Retina (tissue), 1 donor: ENCODE data around the gene ZNF420.
"Not testable (repeated sequence)": the region's sequence is repeated elsewhere in the genome, so short reads cannot be mapped to it uniquely, and the experiment has no call there.

Experiments used
- DNase-seq: peaks from one replicate; pipeline ENCODE4 v3.0.0-alpha.2; 2016

The ZNF420 gene

DNA sequence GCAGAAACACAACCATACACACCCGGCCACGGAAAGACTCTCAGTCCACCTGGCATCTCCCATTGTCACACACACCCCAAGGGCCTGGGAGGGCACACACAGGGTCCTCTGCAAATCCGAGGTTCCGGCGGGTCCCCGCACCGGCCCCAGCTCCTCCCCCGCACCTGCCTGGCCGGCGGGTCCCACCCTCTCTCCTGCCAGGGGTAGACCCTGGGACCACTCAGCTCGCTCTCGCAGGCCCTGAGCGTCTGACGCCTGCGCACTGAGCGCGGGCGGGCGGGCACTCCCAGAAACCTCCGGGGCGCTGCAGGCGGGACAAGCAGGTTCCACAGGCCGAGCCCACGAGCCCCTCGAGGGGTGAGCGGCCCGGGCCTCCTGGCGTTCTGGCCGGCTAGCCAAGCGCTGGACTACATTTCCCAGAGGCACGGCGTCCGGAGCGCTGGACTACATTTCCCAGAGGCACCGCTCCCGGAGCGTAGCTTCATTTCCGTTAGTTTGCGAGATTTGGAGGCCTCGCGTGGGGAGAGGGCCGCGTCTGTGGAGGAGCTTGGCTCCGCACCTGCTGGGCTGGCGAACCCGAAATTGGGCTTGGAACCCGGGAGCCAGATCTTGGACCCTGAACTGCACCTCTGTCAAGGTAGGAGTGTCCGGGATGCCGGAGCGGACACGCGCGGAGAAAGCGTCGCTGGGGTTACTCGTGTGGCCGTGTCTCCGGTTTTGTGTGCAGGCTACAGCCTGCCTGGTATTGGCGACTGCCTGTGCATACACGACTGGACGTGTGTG lies at the start of gene ZNF420:
TSS of gene ZNF420 (plus strand) at position 500 of the 783 bp plus-strand sequence. CDS start 10,686 bp downstream, outside the sequence.
- peak; percentile 99 for DNase-seq

DNA sequence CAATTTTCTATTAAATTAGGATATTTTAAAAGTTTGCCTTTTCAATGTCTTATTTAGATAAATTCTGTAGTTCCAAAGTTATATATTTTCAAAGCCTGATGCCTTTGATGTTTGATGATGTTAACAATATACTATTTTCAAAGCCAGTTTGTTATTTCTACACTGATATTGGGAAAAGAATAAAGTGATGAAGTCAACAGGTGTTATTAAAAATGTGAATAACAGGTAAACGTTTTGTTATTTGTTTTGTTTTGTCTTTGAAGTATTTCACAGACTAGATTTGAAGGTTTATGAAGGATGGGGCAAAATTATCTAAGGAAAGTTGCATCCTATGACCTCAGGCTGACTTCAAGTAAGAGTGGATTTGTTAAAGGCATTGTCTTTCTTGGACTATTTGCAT lies 33.1 kb upstream of the ZNF420 start:
- DNase-seq, result no peak

DNA sequence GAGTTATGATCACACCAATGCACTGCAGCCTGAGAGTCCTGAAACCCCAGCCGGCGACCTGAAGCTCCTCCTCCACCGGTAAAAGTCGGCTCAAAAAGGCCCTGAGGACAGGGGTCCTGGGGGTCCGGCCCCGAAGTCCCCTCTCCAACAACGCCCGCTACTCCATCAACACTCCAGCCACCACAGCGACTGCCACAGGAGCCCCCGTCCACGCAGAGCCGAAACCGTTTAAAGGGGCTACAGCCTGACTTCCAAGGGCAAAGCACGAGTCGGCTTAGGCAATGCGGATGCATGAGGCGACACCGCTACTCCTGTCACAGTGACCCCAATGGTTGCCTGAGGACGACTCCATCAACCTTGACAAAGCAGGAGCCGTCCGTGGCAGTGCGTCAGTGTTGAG lies 22.9 kb upstream of the ZNF420 start:
- no peak for DNase-seq

DNA sequence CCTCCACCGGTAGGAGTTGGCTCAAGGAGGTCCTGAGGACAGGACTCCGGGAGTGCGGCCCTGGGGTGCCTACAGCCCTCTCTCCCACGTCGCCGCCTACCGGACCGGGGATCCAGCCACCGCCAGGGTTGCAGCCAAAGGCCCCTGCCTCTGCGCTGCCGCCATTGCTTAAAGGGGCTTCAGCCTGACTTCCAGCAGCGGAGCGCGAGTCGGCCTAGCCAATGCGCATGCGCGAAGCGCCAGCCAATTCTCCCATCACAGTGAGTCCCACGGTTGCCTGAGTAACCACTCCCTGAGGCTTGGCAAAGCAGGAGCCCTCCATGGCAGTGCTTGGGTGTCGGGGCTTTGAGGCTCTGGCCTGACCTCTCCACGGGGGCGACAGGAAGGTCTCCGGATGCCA lies 21.5 kb upstream of the ZNF420 start:
- DNase-seq, result no peak

DNA sequence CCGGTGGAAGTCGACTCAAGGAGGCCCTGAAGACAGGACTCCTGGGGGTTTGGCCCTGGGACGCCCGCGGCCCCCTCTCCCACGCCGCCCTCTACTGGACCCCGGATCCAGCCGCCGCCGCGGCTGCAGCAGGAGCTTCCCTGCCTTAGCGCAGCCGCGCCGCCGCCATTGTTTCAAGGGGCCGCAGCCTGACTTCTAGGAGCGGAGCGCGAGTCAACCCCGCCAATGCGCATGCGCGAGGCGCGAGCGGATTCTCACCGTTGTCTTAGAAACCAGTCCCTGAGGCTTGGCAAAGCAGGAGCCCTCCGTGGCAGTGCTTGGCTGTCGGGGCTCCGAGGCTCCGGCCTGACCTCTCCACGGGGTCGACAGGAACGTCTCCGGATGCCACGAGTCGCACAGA lies 19.1 kb upstream of the ZNF420 start:
- DNase-seq, result no peak

DNA sequence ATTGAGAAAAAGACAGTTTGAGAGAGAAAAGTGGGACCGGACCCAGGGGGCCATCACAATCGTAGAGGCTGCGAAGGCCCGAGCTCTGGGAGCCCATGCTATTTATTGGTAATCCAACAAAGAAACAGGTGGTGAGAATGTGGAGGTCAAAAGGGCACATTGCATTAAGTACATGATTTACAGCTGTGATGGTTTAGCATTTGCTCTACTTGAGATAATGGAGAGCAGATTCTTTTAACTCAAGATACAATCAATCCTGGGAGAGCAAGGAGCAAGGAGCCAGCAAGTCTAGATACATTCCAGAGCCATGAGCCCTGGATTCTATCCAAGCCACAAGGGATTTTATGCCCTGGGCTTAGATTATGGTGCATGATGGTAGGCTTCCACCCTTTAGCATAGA lies 13.3 kb upstream of the ZNF420 start:
- DNase-seq, result not testable (repeated sequence)

DNA sequence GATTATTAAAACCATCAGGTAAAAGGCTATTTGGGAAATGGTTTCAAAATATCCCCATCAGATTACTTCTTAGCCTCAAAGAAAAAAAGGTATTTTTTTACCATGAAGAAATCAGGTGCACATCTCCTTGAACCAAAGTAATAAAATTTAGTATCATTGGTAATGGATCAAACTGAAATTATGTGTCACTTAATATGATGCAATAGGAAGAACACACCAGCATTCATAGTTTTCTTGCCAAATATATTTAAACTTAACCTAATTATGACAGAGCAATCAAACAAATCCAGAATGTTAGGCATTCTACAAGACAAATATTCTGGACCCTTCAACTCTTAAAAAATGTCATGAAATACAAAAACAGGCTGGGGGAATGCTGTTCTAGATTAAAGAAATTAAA lies 4.1 kb upstream of the ZNF420 start:
- DNase-seq, result no peak

DNA sequence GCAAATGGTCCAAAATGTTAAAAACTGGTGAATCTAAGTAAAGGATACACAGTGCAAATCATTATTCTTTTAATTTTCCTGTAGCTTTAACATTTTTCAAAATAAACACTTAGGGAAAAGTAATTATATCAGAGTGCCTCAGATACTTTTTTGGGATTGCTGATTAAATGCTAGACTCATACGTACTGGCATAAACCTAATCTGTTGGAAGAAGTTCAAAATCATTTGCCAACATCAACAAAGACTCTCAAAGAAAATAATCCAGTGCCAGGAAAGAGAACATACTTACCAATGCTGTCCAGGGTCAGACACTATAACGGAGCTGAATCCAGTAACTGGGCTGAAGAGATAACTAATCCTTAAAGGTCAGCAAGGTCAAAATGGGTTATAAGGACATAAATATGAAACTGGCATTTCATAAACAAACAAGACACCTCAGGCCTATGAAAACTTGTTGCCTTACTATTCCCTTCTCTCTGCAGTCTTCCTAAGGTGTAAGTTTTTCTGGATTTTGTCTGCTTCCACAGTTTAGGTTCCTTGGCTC lies 3.3 kb upstream of the ZNF420 start:
- DNase-seq, result no peak

DNA sequence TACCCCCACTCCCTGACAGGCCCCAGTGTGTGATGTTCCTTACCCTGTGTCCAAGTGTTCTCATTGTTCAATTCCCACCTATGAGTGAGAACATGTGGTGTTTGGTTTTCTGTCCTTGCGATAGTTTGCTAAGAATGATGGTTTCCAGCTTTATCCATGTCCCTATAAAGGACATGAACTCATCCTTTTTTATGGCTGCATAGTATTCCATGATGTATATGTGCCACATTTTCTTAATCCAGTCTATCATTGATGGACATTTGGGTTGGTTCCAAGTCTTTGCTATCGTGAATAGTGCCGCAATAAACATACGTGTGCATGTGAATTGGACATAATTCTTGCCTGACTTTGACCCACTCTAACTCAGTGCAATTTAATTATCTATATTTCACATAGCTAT lies 1.7 kb upstream of the ZNF420 start:
- not testable (repeated sequence) for DNase-seq

DNA sequence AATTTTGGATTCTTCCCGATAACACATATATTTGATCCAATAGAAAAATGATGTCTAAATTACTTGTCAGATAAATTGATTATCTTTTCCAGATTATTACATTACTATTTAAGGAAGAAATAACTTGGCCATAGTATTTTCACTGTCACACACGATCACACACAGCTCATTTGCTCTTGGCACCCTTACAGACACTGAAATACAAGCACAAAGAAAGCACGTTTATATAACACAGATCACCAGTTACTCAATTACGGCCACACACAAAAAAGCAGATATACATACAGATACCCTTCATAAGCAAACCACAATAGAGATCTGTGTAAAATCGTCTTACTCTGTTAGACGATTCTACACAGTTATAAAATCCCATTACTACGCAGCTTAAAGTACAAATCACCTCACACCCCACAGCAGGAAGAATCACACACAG lies 716 bp upstream of the ZNF420 start:
- no peak for DNase-seq

DNA sequence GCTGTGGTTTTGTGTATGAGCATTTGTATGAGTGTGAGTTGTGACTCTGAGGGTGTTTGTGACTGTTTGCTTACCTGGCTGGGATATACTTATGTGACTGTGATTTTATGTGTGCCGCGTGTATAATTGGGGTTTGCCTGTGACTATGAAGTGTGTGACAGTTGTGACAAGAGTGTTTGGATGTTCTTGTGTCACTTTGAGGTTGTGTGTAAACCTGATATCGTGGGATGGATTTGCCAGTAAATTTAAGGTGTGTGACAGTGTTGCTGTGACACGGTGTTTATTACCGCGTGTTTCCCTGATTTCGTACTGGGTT lies 442 bp downstream of the ZNF420 start:
- no peak for DNase-seq

DNA sequence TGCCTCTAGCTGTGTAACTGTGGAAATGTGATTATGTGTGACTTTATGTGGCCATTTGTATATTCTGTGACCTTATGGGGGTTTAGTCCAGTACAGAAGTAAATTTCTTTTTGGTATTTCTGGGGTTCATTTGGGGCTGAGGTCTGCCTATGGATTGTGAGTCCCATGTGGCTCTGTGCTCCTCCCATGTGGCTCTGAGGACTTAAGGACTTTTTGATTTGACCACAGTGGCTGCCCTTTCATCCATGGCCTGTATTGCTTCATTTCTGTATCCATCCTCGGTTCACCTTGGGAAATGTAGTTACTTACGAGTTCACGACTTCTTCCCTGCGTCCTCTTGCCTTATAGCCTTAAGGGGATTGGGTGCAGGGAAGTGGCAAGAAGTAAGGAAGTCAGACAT lies 1.0 kb downstream of the ZNF420 start:
- no peak for DNase-seq

DNA sequence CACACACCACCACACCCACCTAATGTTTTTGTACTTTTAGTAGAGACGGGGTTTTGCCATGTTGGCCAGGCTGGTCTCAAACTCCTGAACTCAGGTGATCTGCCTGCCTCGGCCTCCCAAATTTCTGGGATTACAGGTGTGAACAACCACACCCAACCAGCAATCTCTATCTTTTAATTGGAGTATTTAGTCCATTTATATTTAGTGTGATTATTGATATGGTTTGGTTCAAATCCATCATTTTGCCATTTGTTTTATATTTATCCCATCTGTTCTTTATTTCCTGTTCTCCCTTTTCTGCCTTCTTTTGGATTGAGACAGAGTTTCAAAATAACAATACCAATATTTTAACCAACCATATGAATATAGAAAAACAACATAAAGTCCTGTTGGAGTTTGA lies 4.1 kb downstream of the ZNF420 start:
- DNase-seq, result no peak

DNA sequence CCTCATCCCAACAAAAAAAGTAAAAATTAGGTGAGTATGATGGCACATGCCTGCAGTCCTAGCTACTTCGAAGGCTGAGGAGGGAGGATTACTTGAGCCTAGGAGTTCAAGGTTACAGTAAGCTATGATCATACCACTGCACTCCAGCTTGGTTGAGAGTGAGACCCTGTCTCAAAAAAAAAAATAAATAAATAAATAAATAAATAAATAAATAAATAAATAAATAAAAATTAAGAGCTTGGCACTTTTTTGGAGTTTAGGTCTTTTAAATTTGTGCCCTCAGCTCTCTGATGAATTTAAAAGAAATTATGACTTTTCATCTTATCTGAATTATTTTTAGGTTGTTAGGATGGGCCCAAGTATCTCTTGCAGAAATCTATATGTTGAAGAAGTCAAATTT lies 8.9 kb downstream of the ZNF420 start:
- no peak for DNase-seq

DNA sequence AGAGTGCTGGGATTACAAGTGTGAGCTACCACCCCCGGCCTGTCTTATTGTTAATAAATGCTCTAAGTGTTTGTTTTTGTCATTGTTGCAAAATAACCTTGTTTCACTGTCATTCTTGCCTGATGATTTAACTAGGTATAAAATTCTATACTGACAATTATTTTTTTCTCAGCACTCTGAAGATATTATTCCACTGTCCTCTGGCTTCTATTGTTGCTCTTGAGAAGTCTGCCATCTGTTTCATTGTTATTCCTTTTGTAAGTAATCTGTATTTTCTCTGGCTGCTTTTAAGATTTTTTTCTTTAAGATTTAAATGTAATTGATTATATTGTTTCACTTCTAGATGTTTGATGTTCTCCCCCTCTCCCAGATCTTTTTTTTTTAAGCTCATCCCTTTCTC lies 17.6 kb downstream of the ZNF420 start:
- DNase-seq, result no peak

DNA sequence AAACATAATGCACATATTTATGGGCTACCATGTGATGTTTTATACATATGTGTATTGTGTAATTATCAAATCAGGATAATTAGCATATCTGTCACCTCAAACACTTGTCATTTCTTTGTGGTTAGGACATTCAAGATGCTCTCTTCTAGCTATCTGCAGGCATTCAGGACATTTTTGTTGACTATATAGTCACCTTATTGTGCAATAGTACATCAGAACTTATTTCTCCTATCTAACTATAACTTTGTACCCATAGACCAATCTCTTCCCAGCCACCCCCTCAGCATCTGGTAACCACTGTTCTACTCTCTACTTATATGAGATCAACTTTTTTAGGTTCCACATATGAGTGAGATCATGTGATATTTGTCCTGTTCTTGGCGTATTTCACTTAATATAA lies 20.3 kb downstream of the ZNF420 start:
- DNase-seq, result no peak

DNA sequence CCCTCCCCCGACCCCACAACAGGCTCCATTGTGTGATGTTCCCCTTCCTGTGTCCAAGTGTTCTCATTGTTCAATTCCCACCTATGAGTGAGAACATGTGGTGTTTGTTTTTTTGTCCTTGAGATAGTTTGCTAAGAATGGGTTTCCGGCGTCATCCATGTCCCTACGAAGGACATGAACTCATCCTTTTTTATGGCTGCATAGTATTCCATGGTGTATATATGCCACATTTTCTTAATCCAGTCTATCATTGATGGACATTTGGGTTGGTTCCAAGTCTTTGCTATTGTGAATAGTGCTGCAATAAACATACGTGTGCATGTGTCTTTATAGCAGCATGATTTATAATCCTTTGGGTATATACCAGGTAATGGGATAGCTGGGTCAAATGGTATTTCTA lies 25.9 kb downstream of the ZNF420 start:
- not testable (repeated sequence) for DNase-seq

DNA sequence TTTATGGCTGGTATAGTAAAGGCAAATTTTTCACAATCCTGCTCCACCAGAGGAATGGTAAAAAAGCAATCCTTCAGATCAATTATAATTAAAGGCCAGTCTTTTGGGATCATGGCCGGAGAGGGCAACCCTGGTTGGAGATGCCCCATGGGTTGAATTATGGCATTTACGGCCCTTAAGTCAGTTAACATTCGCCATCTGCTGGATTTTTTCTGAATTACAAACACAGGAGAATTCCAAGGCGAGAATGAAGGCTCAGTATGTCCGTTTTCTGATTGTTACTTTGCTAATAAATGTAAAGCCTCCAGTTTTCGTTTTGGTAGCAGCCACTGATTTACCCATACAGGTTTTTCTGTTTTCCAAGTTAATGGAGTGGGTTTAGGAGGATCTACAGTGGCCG lies 33.5 kb downstream of the ZNF420 start:
- DNase-seq, result not testable (repeated sequence)

DNA sequence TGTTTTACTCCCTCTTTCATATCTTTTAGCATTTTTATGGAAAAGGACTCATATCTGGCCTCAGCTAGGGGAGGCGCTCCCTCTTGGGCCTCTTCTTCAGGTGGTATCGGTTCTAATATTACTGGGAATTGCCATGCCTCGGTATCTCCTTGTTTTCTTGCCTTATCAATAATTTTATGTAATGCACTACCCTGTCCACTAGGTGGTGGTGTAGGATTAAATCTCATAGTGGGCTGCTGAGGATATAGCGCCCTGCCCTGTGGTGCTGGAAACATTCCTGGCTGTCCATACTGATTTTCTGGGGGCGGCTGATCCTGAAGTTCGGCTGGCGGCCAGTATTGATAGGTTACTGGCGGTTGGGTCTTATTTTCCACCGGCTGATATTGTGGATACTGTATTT lies 35.8 kb downstream of the ZNF420 start:
- DNase-seq, result no peak

DNA sequence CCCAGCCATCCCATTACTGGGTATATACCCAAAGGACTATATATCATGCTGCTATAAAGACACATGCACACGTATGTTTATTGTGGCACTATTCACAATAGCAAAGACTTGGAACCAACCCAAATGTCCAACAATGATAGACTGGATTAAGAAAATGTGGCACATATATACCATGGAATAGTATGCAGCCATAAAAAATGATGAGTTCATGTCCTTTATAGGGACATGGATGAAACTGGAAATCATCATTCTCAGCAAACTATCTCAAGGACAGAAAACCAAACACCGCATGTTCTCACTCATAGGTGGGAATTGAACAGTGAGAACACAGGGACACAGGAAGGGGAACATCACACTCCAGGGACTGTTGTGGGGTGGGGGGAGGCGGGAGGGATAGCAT lies 43.9 kb downstream of the ZNF420 start:
- not testable (repeated sequence) for DNase-seq

DNA sequence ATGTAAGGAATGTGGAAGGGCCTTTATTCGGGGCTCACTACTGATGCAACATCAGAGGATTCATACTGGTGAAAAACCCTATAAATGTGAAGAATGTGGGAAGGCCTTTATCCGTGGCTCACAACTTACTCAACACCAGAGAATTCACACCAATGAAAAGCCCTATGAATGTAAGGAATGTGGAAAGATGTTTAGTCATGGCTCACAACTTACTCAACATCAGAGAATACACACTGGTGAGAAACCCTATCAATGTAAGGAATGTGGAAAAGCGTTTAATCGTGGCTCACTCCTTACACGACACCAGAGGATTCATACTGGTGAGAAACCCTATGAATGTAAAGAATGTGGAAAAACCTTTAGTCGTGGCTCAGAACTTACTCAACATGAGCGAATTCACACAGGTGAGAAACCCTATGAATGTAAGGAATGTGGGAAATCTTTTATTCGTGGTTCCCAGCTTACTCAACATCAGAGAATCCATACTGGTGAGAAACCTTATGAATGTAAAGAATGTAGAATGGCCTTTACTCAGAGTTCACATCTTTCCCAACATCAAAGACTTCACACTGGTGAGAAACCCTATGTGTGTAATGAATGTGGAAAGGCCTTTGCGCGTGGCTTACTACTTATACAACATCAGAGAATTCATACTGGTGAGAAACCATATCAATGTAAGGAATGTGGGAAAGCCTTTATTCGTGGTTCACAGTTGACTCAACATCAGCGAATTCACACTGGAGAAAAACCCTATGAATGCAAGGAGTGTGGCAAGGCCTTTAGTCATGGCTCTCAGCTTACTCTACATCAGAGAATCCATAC lies 50.0 kb downstream of the ZNF420 start:
- no peak for DNase-seq

DNA sequence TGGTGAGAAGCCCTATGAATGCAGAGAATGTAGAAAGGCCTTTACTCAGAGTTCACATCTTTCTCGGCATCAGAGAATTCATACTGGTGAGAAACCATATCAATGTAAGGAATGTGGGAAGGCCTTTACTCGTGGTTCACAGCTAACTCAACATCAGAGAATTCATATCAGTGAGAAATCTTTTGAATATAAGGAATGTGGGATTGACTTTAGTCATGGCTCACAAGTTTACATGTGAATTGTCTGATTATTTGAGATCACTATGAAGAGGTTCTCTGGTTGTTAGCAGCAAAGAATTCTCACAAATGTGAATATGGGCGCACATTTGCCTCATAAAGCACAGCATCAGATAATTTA lies 50.6 kb downstream of the ZNF420 start:
- no peak for DNase-seq

DNA sequence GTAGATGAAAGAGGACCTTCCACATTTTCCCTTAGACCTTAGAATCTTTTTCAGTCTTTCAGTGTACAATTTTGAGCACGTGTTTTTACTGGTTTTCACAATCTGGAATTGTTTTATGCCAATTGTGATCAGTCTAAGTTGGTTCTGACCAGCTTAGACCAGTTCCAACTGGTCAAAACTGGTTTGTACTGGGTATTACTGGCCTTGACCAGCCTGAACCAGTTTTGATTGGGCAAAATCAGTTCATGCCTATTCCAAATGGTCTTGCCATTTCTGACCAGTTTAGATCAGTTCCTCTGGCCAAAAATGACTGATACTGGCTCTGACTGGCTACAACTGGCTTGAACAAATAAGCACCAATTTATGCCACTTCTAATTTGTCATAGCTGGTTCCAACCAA lies 57.9 kb downstream of the ZNF420 start:
- DNase-seq, result no peak

DNA sequence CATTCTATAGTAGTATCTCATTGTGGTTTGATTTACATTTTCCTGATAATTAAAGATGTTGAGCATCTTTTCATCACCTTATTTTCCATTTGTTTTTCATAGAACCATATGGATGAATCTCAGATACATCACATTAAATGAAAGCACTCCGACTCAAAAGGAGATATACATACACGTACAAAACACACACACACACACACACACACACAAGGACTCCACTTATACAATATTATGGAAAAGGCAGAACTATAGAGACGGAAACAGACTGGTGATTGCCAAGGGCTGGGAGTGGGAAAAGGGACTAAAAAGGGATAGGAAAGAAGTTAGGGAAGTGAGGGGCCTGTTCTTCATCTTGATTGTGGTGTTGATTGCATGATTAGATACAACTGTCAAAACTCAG lies 70.0 kb downstream of the ZNF420 start:
- no peak for DNase-seq
